WTC11 (cell line): ENCODE measurements around the gene TRMO. TPM values are rescaled to one million over a fixed set of nuclear protein-coding genes. Genes with fewer than 3 reads are reported as not detected.

Source experiments
- ATAC-seq: fragments of 200-7000 bp; cut with Tn5 transposase; 2 replicates; pipeline ENCODE4 v1.10.0; 2021; ENCODE audit warnings: mild to moderate bottlenecking, moderate library complexity
- CTCF ChIA-PET: fragments of 300-600 bp; sonication (Branson Sonifier 250); formaldehyde crosslinking; loops from one replicate; lab custom pipeline; 2021; ENCODE audit warnings: antibody characterized with exemption; lab: Charles Lee
- POLR2A ChIA-PET: fragments of 350-600 bp; sonication (Branson Sonifier 250); formaldehyde crosslinking; loops from one replicate; lab custom pipeline; 2021; ENCODE audit warnings: antibody characterized with exemption; lab: Charles Lee
- DNase-seq: peaks from one replicate; pipeline ENCODE4 v3.0.0; 2021; ENCODE audit warnings: low spot score
- H3K27ac Mint-ChIP-seq: 2 replicates; pipeline ENCODE4 v1.8.0; 2021; ENCODE audit warnings: mixed read lengths
- H3K27me3 Mint-ChIP-seq: 2 replicates; pipeline ENCODE4 v1.8.0; 2021; ENCODE audit warnings: low read depth, mild to moderate bottlenecking, moderate library complexity, mixed read lengths
- H3K36me3 Mint-ChIP-seq: 2 replicates; pipeline ENCODE4 v1.8.0; 2021; ENCODE audit warnings: mixed read lengths
- H3K4me1 Mint-ChIP-seq: 2 replicates; pipeline ENCODE4 v1.8.0; 2022; ENCODE audit warnings: mixed read lengths
- H3K4me3 Mint-ChIP-seq: 2 replicates; pipeline ENCODE4 v1.8.0; 2021; ENCODE audit warnings: mild to moderate bottlenecking, moderate library complexity, mixed read lengths
- H3K9me3 Mint-ChIP-seq: 2 replicates; pipeline ENCODE4 v1.8.0; 2021; ENCODE audit warnings: mixed read lengths
- ATF1 ChIP-seq: sonication (generic); formaldehyde crosslinking; IDR thresholded peaks from 2 replicates; pipeline ENCODE4 v1.8.1; 2023; ENCODE audit warnings: mild to moderate bottlenecking, moderate library complexity, missing genetic modification reagents
- CREM ChIP-seq: sonication (generic); formaldehyde crosslinking; IDR thresholded peaks from 2 replicates; pipeline ENCODE4 v1.8.1; 2022; ENCODE audit warnings: mild to moderate bottlenecking, missing genetic modification reagents, moderate library complexity
- EMX1 ChIP-seq: fragments of 250-450 bp; sonication (Bioruptor Pico); IDR thresholded peaks from 2 replicates; pipeline ENCODE4 v1.8.0; 2021; ENCODE audit warnings: mild to moderate bottlenecking
- ERG ChIP-seq: fragments of 250-450 bp; sonication (Bioruptor Pico); IDR thresholded peaks from 2 replicates; pipeline ENCODE4 v1.8.0; 2021; ENCODE audit warnings: mild to moderate bottlenecking
- GABPB1 ChIP-seq: sonication (generic); formaldehyde crosslinking; IDR thresholded peaks from 2 replicates; pipeline ENCODE4 v1.8.1; 2023; ENCODE audit warnings: mild to moderate bottlenecking, missing genetic modification reagents
- HMGXB4 ChIP-seq: sonication (generic); formaldehyde crosslinking; IDR thresholded peaks from 2 replicates; pipeline ENCODE4 v1.8.1; 2023; ENCODE audit warnings: mild to moderate bottlenecking, moderate library complexity, missing genetic modification reagents
- IRF2 ChIP-seq: sonication (generic); formaldehyde crosslinking; IDR thresholded peaks from 2 replicates; pipeline ENCODE4 v1.8.0; 2022; ENCODE audit warnings: low read depth, missing genetic modification reagents, borderline replicate concordance
- JAZF1 ChIP-seq: fragments of 250-450 bp; sonication (Bioruptor Pico); IDR thresholded peaks from 2 replicates; pipeline ENCODE4 v1.9.0; 2021; ENCODE audit warnings: moderate library complexity, mild to moderate bottlenecking, inconsistent platforms
- JUN ChIP-seq: sonication (generic); formaldehyde crosslinking; IDR thresholded peaks from 2 replicates; pipeline ENCODE4 v1.8.0; 2023; ENCODE audit warnings: mild to moderate bottlenecking, missing genetic modification reagents
- KAT7 ChIP-seq: sonication (generic); formaldehyde crosslinking; IDR thresholded peaks from 2 replicates; pipeline ENCODE4 v1.8.1; 2023; ENCODE audit warnings: missing genetic modification reagents, mild to moderate bottlenecking, borderline replicate concordance
- MYBL2 ChIP-seq: sonication (generic); formaldehyde crosslinking; IDR thresholded peaks from 2 replicates; pipeline ENCODE4 v1.8.1; 2023; ENCODE audit warnings: mild to moderate bottlenecking, moderate library complexity, missing genetic modification reagents
- NFE2L1 ChIP-seq: sonication (generic); formaldehyde crosslinking; IDR thresholded peaks from 2 replicates; pipeline ENCODE4 v1.8.1; 2023; ENCODE audit warnings: missing genetic modification reagents
- RORB ChIP-seq: fragments of 250-450 bp; sonication (Bioruptor Pico); IDR thresholded peaks from 2 replicates; pipeline ENCODE4 v1.9.0; 2021; ENCODE audit warnings: mild to moderate bottlenecking
- SMAD4 ChIP-seq: sonication (generic); formaldehyde crosslinking; IDR thresholded peaks from 2 replicates; pipeline ENCODE4 v1.8.0; 2022; ENCODE audit warnings: mild to moderate bottlenecking, missing genetic modification reagents
- SP1 ChIP-seq: sonication (generic); formaldehyde crosslinking; conservative IDR thresholded peaks from 2 replicates; pipeline ENCODE4 v1.8.1; 2022; ENCODE audit warnings: missing genetic modification reagents
- TCF7 ChIP-seq: sonication (generic); formaldehyde crosslinking; IDR thresholded peaks from 2 replicates; pipeline ENCODE4 v1.8.0; 2022; ENCODE audit warnings: mild to moderate bottlenecking, low read depth, missing genetic modification reagents, moderate library complexity
- ZNF121 ChIP-seq: sonication (generic); formaldehyde crosslinking; IDR thresholded peaks from 2 replicates; pipeline ENCODE4 v1.8.0; 2023; ENCODE audit warnings: missing genetic modification reagents
- ZNF219 ChIP-seq: sonication (generic); formaldehyde crosslinking; IDR thresholded peaks from 2 replicates; pipeline ENCODE4 v1.8.0; 2023; ENCODE audit warnings: missing genetic modification reagents, mild to moderate bottlenecking, borderline replicate concordance
- ZNF232 ChIP-seq: sonication (generic); formaldehyde crosslinking; IDR thresholded peaks from 2 replicates; pipeline ENCODE4 v1.8.0; 2022; ENCODE audit warnings: mild to moderate bottlenecking, missing genetic modification reagents
- ZNF416 ChIP-seq: fragments of 250-450 bp; sonication (Bioruptor Pico); IDR thresholded peaks from 2 replicates; pipeline ENCODE4 v1.9.0; 2021; ENCODE audit warnings: mild to moderate bottlenecking, inconsistent platforms
- ZNF671 ChIP-seq: fragments of 250-450 bp; sonication (Bioruptor Pico); IDR thresholded peaks from 2 replicates; pipeline ENCODE4 v1.8.0; 2021; ENCODE audit warnings: mild to moderate bottlenecking
- total RNA-seq: library from RNA; stranded (reverse); gene quantifications from 3 replicates; pipeline ENCODE4 v1.2.3, GENCODE V29; 2021
- TF ChIP-seq, protein P1 (sequence below): fragments of 250-450 bp; sonication (Bioruptor Pico); IDR thresholded peaks from 2 replicates; pipeline ENCODE4 v1.9.0; 2021; ENCODE audit warnings: moderate library complexity, mild to moderate bottlenecking, inconsistent platforms, borderline replicate concordance
- TF ChIP-seq, protein P2 (sequence below): sonication (generic); formaldehyde crosslinking; IDR thresholded peaks from 2 replicates; pipeline ENCODE4 v1.8.0; 2023; ENCODE audit warnings: mild to moderate bottlenecking, missing genetic modification reagents
- TF ChIP-seq, protein P3 (sequence below): sonication (generic); formaldehyde crosslinking; IDR thresholded peaks from 2 replicates; pipeline ENCODE4 v1.8.1; 2023; ENCODE audit warnings: mild to moderate bottlenecking, missing genetic modification reagents, moderate library complexity
- TF ChIP-seq, protein P4 (sequence below): sonication (generic); formaldehyde crosslinking; IDR thresholded peaks from 2 replicates; pipeline ENCODE4 v1.8.1; 2023; ENCODE audit warnings: mild to moderate bottlenecking, missing genetic modification reagents, borderline replicate concordance
- TF ChIP-seq, protein P5 (sequence below): sonication (generic); formaldehyde crosslinking; IDR thresholded peaks from 2 replicates; pipeline ENCODE4 v1.8.0; 2022; ENCODE audit warnings: mild to moderate bottlenecking, missing genetic modification reagents

TRMO gene
- total RNA-seq, 1 experiment from 2014 or later: 4.6 TPM

DNA sequence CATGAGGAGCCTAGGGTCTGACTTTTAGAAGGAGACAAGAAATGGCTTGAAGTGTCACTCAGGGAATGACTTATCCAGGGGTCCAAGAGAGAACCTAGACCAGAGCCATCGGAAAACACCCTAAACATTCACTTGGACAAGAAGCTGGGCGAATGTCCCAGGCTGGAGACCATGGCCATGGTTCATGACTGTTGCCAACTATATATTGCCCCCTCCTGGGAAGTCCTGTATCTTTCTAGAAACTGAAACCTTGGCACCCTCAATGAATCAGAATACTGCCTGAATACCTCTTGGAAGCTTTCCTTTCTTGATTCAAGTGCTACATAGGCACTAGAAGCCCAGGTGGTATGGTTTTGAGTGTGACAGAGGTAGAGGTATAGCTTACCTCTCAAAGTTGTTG, 29.9 kb downstream of the TRMO start:
- H3K27ac Mint-ChIP-seq: no peak overlapping the region
- DNase-seq: no peak
- ChIA-PET CTCF (interaction anchor here (1.4 to 5.9 kb wide), 2 partner anchors 8 to 37 kb away, joined by 3 to 70 read pairs; no protein-coding TSS in a partner anchor), POLR2A (no interaction called here)
- no peak for ATAC-seq
- peaks cover 50% of the 10 kb centered on the region for H3K27me3 Mint-ChIP-seq
- TF ChIP-seq ATF1 (no peak), JAZF1 (CRISPR knock-in tag) (no peak), ZNF416 (CRISPR knock-in tag) (no peak), HMGXB4 (CRISPR knock-in tag) (no peak), ERG (no peak), EMX1 (no peak), IRF2 (CRISPR knock-in tag) (no peak), JUN (CRISPR knock-in tag) (no peak), SMAD4 (no peak), ZNF121 (CRISPR knock-in tag) (no peak), SP1 (CRISPR knock-in tag) (no peak)
- TF ChIP-seq, protein P1, sequence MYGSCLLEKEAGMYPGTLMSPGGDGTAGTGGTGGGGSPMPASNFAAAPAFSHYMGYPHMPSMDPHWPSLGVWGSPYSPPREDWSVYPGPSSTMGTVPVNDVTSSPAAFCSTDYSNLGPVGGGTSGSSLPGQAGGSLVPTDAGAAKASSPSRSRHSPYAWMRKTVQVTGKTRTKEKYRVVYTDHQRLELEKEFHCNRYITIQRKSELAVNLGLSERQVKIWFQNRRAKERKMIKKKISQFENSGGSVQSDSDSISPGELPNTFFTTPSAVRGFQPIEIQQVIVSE: no peak
- TF ChIP-seq, protein P2, sequence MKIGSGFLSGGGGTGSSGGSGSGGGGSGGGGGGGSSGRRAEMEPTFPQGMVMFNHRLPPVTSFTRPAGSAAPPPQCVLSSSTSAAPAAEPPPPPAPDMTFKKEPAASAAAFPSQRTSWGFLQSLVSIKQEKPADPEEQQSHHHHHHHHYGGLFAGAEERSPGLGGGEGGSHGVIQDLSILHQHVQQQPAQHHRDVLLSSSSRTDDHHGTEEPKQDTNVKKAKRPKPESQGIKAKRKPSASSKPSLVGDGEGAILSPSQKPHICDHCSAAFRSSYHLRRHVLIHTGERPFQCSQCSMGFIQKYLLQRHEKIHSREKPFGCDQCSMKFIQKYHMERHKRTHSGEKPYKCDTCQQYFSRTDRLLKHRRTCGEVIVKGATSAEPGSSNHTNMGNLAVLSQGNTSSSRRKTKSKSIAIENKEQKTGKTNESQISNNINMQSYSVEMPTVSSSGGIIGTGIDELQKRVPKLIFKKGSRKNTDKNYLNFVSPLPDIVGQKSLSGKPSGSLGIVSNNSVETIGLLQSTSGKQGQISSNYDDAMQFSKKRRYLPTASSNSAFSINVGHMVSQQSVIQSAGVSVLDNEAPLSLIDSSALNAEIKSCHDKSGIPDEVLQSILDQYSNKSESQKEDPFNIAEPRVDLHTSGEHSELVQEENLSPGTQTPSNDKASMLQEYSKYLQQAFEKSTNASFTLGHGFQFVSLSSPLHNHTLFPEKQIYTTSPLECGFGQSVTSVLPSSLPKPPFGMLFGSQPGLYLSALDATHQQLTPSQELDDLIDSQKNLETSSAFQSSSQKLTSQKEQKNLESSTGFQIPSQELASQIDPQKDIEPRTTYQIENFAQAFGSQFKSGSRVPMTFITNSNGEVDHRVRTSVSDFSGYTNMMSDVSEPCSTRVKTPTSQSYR (CRISPR knock-in tag): no peak
- TF ChIP-seq, protein P3, sequence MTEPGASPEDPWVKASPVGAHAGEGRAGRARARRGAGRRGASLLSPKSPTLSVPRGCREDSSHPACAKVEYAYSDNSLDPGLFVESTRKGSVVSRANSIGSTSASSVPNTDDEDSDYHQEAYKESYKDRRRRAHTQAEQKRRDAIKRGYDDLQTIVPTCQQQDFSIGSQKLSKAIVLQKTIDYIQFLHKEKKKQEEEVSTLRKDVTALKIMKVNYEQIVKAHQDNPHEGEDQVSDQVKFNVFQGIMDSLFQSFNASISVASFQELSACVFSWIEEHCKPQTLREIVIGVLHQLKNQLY (CRISPR knock-in tag): no peak
- no peaks in the 10 kb centered on the region for H3K36me3 Mint-ChIP-seq
- no peaks in the 10 kb centered on the region for H3K9me3 Mint-ChIP-seq
- H3K4me1 Mint-ChIP-seq: peaks cover 6% of the 10 kb centered on the region; the same call in 1 of the 2 replicates
- no peak overlapping the region for H3K4me3 Mint-ChIP-seq

- peaks cover 50% of the 10 kb centered on the region for H3K27me3 Mint-ChIP-seq
- H3K4me3 Mint-ChIP-seq: no peak overlapping the region
- no peak overlapping the region for H3K27ac Mint-ChIP-seq
- H3K4me1 Mint-ChIP-seq: peaks cover 6% of the 10 kb centered on the region; the same call in 1 of the 2 replicates
- no peaks in the 10 kb centered on the region for H3K9me3 Mint-ChIP-seq
- H3K36me3 Mint-ChIP-seq: no peaks in the 10 kb centered on the region
- ATAC-seq (no peak), DNase-seq (no peak)
- CTCF ChIA-PET: interaction anchor here (1.7 to 5.9 kb wide), 2 partner anchors 9 to 15 kb away, joined by 7 to 70 read pairs; no protein-coding TSS in a partner anchor
- POLR2A ChIA-PET: no interaction called here
- TF ChIP-seq ZNF671 (CRISPR knock-in tag) (no peak), ZNF232 (CRISPR knock-in tag) (no peak), MYBL2 (CRISPR knock-in tag) (no peak), GABPB1 (no peak), RORB (CRISPR knock-in tag) (no peak), KAT7 (CRISPR knock-in tag) (no peak), ZNF219 (no peak), NFE2L1 (CRISPR knock-in tag) (no peak), TCF7 (CRISPR knock-in tag) (no peak), CREM (CRISPR knock-in tag) (no peak)
- TF ChIP-seq, protein P4, sequence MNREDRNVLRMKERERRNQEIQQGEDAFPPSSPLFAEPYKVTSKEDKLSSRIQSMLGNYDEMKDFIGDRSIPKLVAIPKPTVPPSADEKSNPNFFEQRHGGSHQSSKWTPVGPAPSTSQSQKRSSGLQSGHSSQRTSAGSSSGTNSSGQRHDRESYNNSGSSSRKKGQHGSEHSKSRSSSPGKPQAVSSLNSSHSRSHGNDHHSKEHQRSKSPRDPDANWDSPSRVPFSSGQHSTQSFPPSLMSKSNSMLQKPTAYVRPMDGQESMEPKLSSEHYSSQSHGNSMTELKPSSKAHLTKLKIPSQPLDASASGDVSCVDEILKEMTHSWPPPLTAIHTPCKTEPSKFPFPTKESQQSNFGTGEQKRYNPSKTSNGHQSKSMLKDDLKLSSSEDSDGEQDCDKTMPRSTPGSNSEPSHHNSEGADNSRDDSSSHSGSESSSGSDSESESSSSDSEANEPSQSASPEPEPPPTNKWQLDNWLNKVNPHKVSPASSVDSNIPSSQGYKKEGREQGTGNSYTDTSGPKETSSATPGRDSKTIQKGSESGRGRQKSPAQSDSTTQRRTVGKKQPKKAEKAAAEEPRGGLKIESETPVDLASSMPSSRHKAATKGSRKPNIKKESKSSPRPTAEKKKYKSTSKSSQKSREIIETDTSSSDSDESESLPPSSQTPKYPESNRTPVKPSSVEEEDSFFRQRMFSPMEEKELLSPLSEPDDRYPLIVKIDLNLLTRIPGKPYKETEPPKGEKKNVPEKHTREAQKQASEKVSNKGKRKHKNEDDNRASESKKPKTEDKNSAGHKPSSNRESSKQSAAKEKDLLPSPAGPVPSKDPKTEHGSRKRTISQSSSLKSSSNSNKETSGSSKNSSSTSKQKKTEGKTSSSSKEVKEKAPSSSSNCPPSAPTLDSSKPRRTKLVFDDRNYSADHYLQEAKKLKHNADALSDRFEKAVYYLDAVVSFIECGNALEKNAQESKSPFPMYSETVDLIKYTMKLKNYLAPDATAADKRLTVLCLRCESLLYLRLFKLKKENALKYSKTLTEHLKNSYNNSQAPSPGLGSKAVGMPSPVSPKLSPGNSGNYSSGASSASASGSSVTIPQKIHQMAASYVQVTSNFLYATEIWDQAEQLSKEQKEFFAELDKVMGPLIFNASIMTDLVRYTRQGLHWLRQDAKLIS (CRISPR knock-in tag): no peak
- TF ChIP-seq, protein P5, sequence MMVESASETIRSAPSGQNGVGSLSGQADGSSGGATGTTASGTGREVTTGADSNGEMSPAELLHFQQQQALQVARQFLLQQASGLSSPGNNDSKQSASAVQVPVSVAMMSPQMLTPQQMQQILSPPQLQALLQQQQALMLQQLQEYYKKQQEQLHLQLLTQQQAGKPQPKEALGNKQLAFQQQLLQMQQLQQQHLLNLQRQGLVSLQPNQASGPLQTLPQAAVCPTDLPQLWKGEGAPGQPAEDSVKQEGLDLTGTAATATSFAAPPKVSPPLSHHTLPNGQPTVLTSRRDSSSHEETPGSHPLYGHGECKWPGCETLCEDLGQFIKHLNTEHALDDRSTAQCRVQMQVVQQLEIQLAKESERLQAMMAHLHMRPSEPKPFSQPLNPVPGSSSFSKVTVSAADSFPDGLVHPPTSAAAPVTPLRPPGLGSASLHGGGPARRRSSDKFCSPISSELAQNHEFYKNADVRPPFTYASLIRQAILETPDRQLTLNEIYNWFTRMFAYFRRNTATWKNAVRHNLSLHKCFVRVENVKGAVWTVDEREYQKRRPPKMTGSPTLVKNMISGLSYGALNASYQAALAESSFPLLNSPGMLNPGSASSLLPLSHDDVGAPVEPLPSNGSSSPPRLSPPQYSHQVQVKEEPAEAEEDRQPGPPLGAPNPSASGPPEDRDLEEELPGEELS (CRISPR knock-in tag): no peak
These were observed 30.6 kb downstream of the TRMO start for GRCh38 chr9:97891736-97892135.
